Smooth muscle cell (in vitro differentiated cells): ENCODE data around the gene GNB5. TPM values are rescaled to one million over a fixed set of nuclear protein-coding genes. Genes with fewer than 3 reads are reported as not detected.
A peak's percentile ranks its signal among the peaks of the same experiment; 100 is the strongest.

Experiments
- DNase-seq: peaks from one replicate; lab custom pipeline; 2025; ENCODE audit not compliant: unreplicated experiment; lab: John Stamatoyannopoulos, UW
- H2AFZ ChIP-seq: fragments of 200-600 bp; sonication (generic); 2 replicates; pipeline ENCODE4 v1.6.0; 2016; ENCODE audit warnings: antibody characterized with exemption, low read depth, mild to moderate bottlenecking
- H3F3A ChIP-seq: fragments of 200-600 bp; sonication (generic); 2 replicates; pipeline ENCODE4 v1.6.0; 2017; ENCODE audit warnings: antibody characterized with exemption, low read depth
- H3K27ac ChIP-seq: fragments of 200-600 bp; sonication (generic); 2 replicates; pipeline ENCODE4 v1.5.1; 2016; ENCODE audit warnings: low read depth, mild to moderate bottlenecking
- H3K27me3 ChIP-seq: fragments of 200-600 bp; sonication (generic); 2 replicates; pipeline ENCODE4 v1.6.1; 2016; ENCODE audit warnings: low read depth, mild to moderate bottlenecking
- H3K36me3 ChIP-seq: fragments of 200-600 bp; sonication (generic); 2 replicates; pipeline ENCODE4 v1.5.1; 2016; ENCODE audit warnings: low read depth
- H3K4me1 ChIP-seq: fragments of 200-600 bp; sonication (generic); 2 replicates; pipeline ENCODE4 v1.5.1; 2016; ENCODE audit warnings: low read depth
- H3K4me2 ChIP-seq: fragments of 200-600 bp; sonication (generic); 2 replicates; pipeline ENCODE4 v1.6.0; 2016; ENCODE audit warnings: mild to moderate bottlenecking
- H3K4me3 ChIP-seq: fragments of 200-600 bp; sonication (generic); 2 replicates; pipeline ENCODE4 v1.5.1; 2016; ENCODE audit warnings: mild to moderate bottlenecking
- H3K79me2 ChIP-seq: fragments of 200-600 bp; sonication (generic); 2 replicates; pipeline ENCODE4 v1.6.0; 2016; ENCODE audit warnings: low read depth, mild to moderate bottlenecking
- H3K9ac ChIP-seq: fragments of 200-600 bp; sonication (generic); 2 replicates; pipeline ENCODE4 v1.6.0; 2016; ENCODE audit warnings: low read depth
- H3K9me3 ChIP-seq: fragments of 200-600 bp; sonication (generic); replicated peaks from 2 replicates; pipeline ENCODE4 v1.5.1; 2016; ENCODE audit warnings: low read depth
- H4K20me1 ChIP-seq: fragments of 200-600 bp; sonication (generic); 2 replicates; pipeline ENCODE4 v1.6.0; 2016; ENCODE audit warnings: low read depth
- WGBS: methylation state at CpG from one replicate; pipeline ENCODE4 v1.1.7; 2016; ENCODE audit warnings: low lambda C conversion rate; 5-methylcytosine and 5-hydroxymethylcytosine counted together
- polyA plus RNA-seq: library from polyadenylated mRNA; unstranded; fragments of >200 nt; fragmentation: Nextera tagmentation; extraction: Ambion mirVana; gene quantifications from 2 replicates; pipeline ENCODE4 v1.2.1, GENCODE V29; 2016
- total RNA-seq: library from RNA; depleted of rRNA; stranded (reverse); fragments of >200 nt; gene quantifications from 2 replicates; pipeline ENCODE4 v1.2.3, GENCODE V29; 2014
- TF ChIP-seq, protein P1 (sequence below): fragments of 200-600 bp; sonication (generic); IDR thresholded peaks from 2 replicates; pipeline ENCODE4 v1.5.1; 2017; ENCODE audit warnings: borderline replicate concordance, mild to moderate bottlenecking, antibody characterized with exemption; ENCODE audit not compliant: insufficient read depth, poor library complexity, severe bottlenecking

The GNB5 gene
- total and polyA plus RNA-seq, 2 experiments from 2014 or later = 14.0 to 25.1 TPM

DNA sequence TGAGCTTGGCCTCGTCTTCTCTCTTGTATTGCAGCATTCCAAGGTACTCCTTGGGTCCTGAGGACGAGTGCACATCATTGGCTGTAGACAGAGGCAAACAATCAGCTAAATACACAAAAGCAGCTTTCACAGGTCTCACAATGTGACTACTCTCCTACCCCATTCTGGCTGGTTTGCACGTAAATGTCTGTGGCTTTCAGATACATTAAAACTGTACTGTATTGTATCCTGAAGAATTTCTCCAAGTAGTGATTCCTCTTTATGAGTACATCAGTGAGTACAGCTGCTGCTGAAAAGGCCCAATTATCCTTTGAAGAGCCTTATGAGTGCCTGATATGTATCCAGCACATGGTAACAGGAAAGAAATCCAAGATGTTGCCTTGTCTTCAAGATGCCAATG, 22.0 kb upstream of the GNB5 start:
- Histone ChIP-seq H3F3A (no peaks in the 10 kb centered on the region), H3K27me3 (no peaks in the 10 kb centered on the region), H3K36me3 (no peaks in the 10 kb centered on the region), H2AFZ (no peak overlapping the region), H3K4me1 (peaks cover under 1% of the 10 kb centered on the region), H3K9ac (no peak overlapping the region), H3K27ac (no peak overlapping the region), H3K4me3 (no peak overlapping the region), H3K9me3 (no peaks in the 10 kb centered on the region), H3K79me2 (no peaks in the 10 kb centered on the region), H4K20me1 (no peaks in the 10 kb centered on the region), H3K4me2 (no peak overlapping the region)
- WGBS = 87% methylated on average over 3 of the region's 3 CpGs
- no peak for DNase-seq
- TF ChIP-seq, protein P1, sequence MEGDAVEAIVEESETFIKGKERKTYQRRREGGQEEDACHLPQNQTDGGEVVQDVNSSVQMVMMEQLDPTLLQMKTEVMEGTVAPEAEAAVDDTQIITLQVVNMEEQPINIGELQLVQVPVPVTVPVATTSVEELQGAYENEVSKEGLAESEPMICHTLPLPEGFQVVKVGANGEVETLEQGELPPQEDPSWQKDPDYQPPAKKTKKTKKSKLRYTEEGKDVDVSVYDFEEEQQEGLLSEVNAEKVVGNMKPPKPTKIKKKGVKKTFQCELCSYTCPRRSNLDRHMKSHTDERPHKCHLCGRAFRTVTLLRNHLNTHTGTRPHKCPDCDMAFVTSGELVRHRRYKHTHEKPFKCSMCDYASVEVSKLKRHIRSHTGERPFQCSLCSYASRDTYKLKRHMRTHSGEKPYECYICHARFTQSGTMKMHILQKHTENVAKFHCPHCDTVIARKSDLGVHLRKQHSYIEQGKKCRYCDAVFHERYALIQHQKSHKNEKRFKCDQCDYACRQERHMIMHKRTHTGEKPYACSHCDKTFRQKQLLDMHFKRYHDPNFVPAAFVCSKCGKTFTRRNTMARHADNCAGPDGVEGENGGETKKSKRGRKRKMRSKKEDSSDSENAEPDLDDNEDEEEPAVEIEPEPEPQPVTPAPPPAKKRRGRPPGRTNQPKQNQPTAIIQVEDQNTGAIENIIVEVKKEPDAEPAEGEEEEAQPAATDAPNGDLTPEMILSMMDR = no peak

DNA sequence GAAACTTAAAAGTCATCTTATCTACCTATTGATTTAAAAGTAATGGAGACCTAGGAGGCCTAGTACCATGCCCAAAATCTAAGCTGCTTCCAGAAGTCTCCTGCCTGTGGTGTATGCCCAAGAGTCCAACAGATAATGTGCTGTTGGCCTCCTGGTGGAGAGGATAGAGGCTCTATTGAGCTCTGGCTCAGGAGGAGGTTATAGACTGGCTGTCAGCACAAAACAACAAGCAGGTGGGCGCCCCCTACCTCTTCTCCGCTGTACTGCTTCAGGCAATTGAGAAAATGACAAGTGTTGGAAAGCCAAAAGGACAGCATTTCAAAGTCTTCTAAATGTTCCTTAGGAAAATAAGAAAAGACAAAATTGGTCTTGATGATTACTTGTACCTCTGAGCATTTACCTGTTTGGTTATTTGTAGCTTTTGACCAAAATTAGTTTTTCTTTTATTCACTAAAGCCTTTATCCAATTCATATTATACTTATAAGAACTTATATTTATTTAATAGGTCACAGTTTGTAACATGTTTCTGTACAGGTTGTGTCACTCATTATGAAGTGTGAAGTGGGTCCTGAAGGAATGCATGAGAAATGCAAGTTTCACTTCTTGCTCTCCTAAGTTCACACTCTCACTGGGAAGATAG, 17.2 kb upstream of the GNB5 start:
- TF ChIP-seq, protein P1 = peak; percentile 74
- H3K27me3 ChIP-seq = no peaks in the 10 kb centered on the region
- no peak overlapping the region for H3K4me2 ChIP-seq
- no peaks in the 10 kb centered on the region for H3K79me2 ChIP-seq
- H4K20me1 ChIP-seq = no peaks in the 10 kb centered on the region
- no peaks in the 10 kb centered on the region for H3K9me3 ChIP-seq
- H3K9ac ChIP-seq = no peak overlapping the region
- no peak overlapping the region for H3K4me3 ChIP-seq
- H3F3A ChIP-seq = no peaks in the 10 kb centered on the region
- 6% methylated on average over 2 of the region's 2 CpGs for WGBS
- H3K27ac ChIP-seq = no peak overlapping the region
- no peak for DNase-seq
- H2AFZ ChIP-seq = no peak overlapping the region
- peaks cover 3% of the 10 kb centered on the region for H3K4me1 ChIP-seq
- H3K36me3 ChIP-seq = no peaks in the 10 kb centered on the region

DNA sequence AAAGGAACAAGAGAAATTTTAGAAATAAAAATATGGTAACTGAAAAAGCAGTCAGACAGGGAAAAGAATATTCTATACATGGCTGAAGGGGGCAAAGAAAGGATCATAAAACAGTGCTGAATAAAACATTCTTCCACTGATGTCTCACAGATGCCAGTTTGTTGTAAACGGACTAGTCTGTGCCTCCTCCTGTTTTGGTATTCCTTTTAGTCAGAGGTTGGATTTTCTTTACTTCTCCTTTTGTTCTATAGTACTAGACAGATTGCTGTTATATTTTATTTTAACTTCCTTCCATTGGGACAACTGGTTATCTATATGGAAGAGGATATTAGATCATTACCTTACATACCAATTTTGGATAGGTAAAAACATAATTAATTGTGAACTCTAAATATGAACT, 16.0 kb upstream of the GNB5 start:
- Histone ChIP-seq H3K4me1 (peaks cover 3% of the 10 kb centered on the region), H3K27me3 (no peaks in the 10 kb centered on the region), H3K27ac (no peak overlapping the region), H3F3A (no peaks in the 10 kb centered on the region), H3K36me3 (no peaks in the 10 kb centered on the region), H3K9me3 (no peaks in the 10 kb centered on the region), H3K9ac (no peak overlapping the region), H4K20me1 (no peaks in the 10 kb centered on the region), H3K79me2 (no peaks in the 10 kb centered on the region), H2AFZ (no peak overlapping the region), H3K4me3 (no peak overlapping the region), H3K4me2 (no peak overlapping the region)
- 78% methylated on average over 1 of the region's 1 CpG for WGBS
- DNase-seq = no peak
- TF ChIP-seq, protein P1 = no peak

DNA sequence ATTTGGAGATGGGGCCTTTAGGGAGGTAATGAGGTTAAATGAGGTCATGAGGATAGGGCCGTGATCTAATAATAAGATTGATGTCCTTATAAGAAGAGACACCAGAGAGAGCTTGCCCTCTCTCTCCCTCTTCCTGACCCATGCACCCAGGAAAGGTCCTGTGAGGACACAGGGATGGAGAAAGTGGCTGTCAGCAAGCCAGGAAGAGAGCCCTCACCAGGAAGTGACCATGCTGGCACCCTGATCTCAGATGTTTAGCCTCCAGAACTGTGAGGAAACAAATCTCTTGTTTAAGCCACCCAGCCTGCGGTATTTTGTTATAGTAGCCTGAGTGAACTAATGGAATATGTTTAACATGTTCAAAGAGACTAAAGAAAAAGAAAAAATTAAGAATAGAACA, 15.3 kb upstream of the GNB5 start:
- Histone ChIP-seq H3F3A (no peaks in the 10 kb centered on the region), H3K9ac (no peak overlapping the region), H3K9me3 (no peaks in the 10 kb centered on the region), H3K36me3 (no peaks in the 10 kb centered on the region), H3K79me2 (no peaks in the 10 kb centered on the region), H3K4me3 (no peak overlapping the region), H3K4me2 (no peak overlapping the region), H4K20me1 (no peaks in the 10 kb centered on the region), H3K27me3 (no peaks in the 10 kb centered on the region), H2AFZ (no peak overlapping the region), H3K27ac (no peak overlapping the region), H3K4me1 (peaks cover 3% of the 10 kb centered on the region)
- 91% methylated on average over 2 of the region's 2 CpGs for WGBS
- TF ChIP-seq, protein P1 = no peak
- no peak for DNase-seq
